Vagina (tissue), 2 donors: ENCODE results near the gene TENM4.

ENCODE experiments used
- CTCF ChIP-seq, 3 experiments: fragments of 450-650 bp in 2 of 3; fragments of 200-600 bp in 1 of 3; sonication (generic) in 1 of 3; IDR thresholded peaks; one replicate each; pipeline ENCODE4 v1.5.1; 2017 to 2019; ENCODE audit warnings: antibody characterized with exemption in 3 of 3, mild to moderate bottlenecking in 2 of 3, moderate library complexity in 2 of 3
- POLR2A ChIP-seq, 2 donors: fragments of 450-650 bp; IDR thresholded peaks; one replicate each; pipeline ENCODE4 v1.6.1; 2017; ENCODE audit warnings: antibody characterized with exemption in 2 of 2, mild to moderate bottlenecking in 2 of 2, moderate library complexity in 2 of 2

DNA sequence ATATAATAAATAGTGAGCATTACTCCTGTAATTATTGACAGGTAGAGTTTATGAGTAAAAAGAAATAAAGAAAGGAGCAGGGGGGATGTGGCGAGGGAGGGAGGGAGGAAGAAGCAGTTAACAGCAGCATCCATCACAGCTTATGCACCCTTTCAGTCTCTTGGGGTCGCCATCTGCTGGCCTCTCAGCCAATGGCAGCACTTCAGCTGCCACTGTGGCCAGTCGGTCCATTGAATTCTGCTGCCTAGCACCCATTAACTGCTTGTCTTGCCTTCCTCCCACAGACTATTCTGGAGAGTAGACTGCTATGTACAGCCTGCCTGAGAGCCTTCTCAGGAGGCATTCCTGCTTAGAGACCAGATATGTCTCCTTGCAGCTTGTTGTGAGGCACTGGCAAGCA is 388.3 kb downstream of the TENM4 start:
- TF ChIP-seq CTCF (IDR thresholded peaks at IDR 0.05) (no peak), POLR2A (IDR thresholded peaks at IDR 0.05) (no peak)
